ENCODE measurements around the gene DNAJC22.
"Not testable (repeated sequence)": the region's sequence is repeated elsewhere in the genome, so short reads cannot be mapped to it uniquely, and the experiment has no call there.

- TF ChIP-seq CTCF (IDR thresholded peaks at IDR 0.05 in 8 of 11, conservative IDR thresholded peaks at IDR 0.05 in 3 of 11); POLR2A (IDR thresholded peaks at IDR 0.05); POLR2AphosphoS5 (IDR thresholded peaks at IDR 0.05): not testable (repeated sequence)
Observed at GRCh38 chr12:49320411-49321103, 26.1 kb upstream of the DNAJC22 start.

Data from spleen (tissue), 7 donors.